Epithelial cell of proximal tubule (primary cell): ENCODE results near the gene DYNC2LI1. TPM values are rescaled to one million over a fixed set of nuclear protein-coding genes. Genes with fewer than 3 reads are reported as not detected.
"Not testable (repeated sequence)": the region's sequence is repeated elsewhere in the genome, so short reads cannot be mapped to it uniquely, and the experiment has no call there.

ENCODE experiments used
- DNase-seq: peaks from one replicate; pipeline ENCODE4 v3.0.0-alpha.2; 2011; ENCODE audit warnings: low read depth
- H3K4me3 ChIP-seq: 2 replicates; pipeline ENCODE4 v1.5.1; 2011; ENCODE audit warnings: low read depth, mild to moderate bottlenecking, low read length
- CTCF ChIP-seq: conservative IDR thresholded peaks from 2 replicates; pipeline ENCODE4 v1.5.1; 2012; ENCODE audit warnings: low read depth, mild to moderate bottlenecking, low read length
- total RNA-seq: library from RNA; depleted of rRNA; stranded (reverse); fragments of >200 nt; gene quantifications from 2 replicates; pipeline ENCODE4 v1.2.3, GENCODE V29; 2015

DYNC2LI1 gene
- 15.1 and 37.0 TPM in 2 replicates for total RNA-seq

- no peak for TF ChIP-seq CTCF
- peak within 1 kb of the TSS; percentile 77 for H3K4me3 ChIP-seq
- DNase-seq, result no peak
These were observed at the start of gene DYNC2LI1 for GRCh38 chr2:43773876-43774613. TSS of gene DYNC2LI1 (plus strand) at chr2:43774039. CDS start at chr2:43774139, 100 bp downstream.

GRCh38 chr2:43724728-43725526 lies 48.9 kb upstream of the DYNC2LI1 start:
- H3K4me3 ChIP-seq, result no peak overlapping the region
- no peak for TF ChIP-seq CTCF
- DNase-seq, result no peak

- H3K4me3 ChIP-seq, result no peak overlapping the region
- no peak for DNase-seq
- no peak for TF ChIP-seq CTCF
These were observed 48.1 kb upstream of the DYNC2LI1 start for GRCh38 chr2:43725711-43726246.

GRCh38 chr2:43726961-43727633 lies 46.7 kb upstream of the DYNC2LI1 start:
- not testable (repeated sequence) for DNase-seq, H3K4me3 ChIP-seq

GRCh38 chr2:43727634-43728014 lies 46.2 kb upstream of the DYNC2LI1 start:
- no peak for TF ChIP-seq CTCF
- H3K4me3 ChIP-seq, result no peak overlapping the region
- no peak for DNase-seq

- TF ChIP-seq CTCF, result no peak
- H3K4me3 ChIP-seq, result no peak overlapping the region
- no peak for DNase-seq
These were observed 44.2 kb upstream of the DYNC2LI1 start for GRCh38 chr2:43729491-43730174.
